Suprapubic skin (tissue), 4 donors: Measurements from ENCODE around the gene PARD3B. TPM values are rescaled to one million over a fixed set of nuclear protein-coding genes. Genes with fewer than 3 reads are reported as not detected.

ENCODE experiments used
- DNase-seq, 2 donors: peaks; one replicate each; pipeline ENCODE4 v3.0.0-alpha.2; 2019; ENCODE audit warnings: low spot score in 2 of 2
- H3K27ac ChIP-seq: fragments of 200-600 bp; sonication (generic); one replicate; pipeline ENCODE4 v1.5.1; 2019
- H3K27me3 ChIP-seq: fragments of 200-600 bp; sonication (generic); one replicate; pipeline ENCODE4 v1.5.1; 2019
- H3K36me3 ChIP-seq: fragments of 200-600 bp; sonication (generic); one replicate; pipeline ENCODE4 v1.5.1; 2019
- H3K4me1 ChIP-seq: fragments of 200-600 bp; sonication (generic); one replicate; pipeline ENCODE4 v1.5.1; 2019
- H3K4me3 ChIP-seq: fragments of 200-600 bp; sonication (generic); one replicate; pipeline ENCODE4 v1.5.1; 2019; ENCODE audit warnings: mild to moderate bottlenecking
- H3K9me3 ChIP-seq: fragments of 200-600 bp; sonication (generic); one replicate; pipeline ENCODE4 v1.5.1; 2019
- EP300 ChIP-seq: sonication (generic); formaldehyde crosslinking; IDR thresholded peaks from one replicate; pipeline ENCODE4 v1.6.1; 2017; ENCODE audit warnings: antibody characterized with exemption
- POLR2A ChIP-seq, 2 donors: fragments of 450-650 bp; IDR thresholded peaks; one replicate each; pipeline ENCODE4 v1.6.1; 2017; ENCODE audit warnings: antibody characterized with exemption in 2 of 2, mild to moderate bottlenecking in 2 of 2, moderate library complexity in 2 of 2
- POLR2AphosphoS5 ChIP-seq, 3 donors: sonication (generic); formaldehyde crosslinking; IDR thresholded peaks; one replicate each; pipeline ENCODE4 v1.6.1; 2017; ENCODE audit warnings: antibody characterized with exemption in 3 of 3
- WGBS: methylation state at CpG from one replicate; pipeline ENCODE4 v1.1.5; 2018; 5-methylcytosine and 5-hydroxymethylcytosine counted together
- total RNA-seq, 4 donors: library from RNA; depleted of rRNA; stranded (reverse); fragments of >200 nt; gene quantifications; one replicate each; pipeline ENCODE4 v1.1.0, GENCODE V29; 2016
- TF ChIP-seq, protein P1 (sequence below), 2 donors: fragments of 200-600 bp in 1 of 2; fragments of 450-650 bp in 1 of 2; sonication (generic) in 1 of 2; IDR thresholded peaks; one replicate each; pipeline ENCODE4 v1.5.1; 2016 to 2019; ENCODE audit warnings: antibody characterized with exemption in 2 of 2, mild to moderate bottlenecking in 1 of 2, moderate library complexity in 1 of 2

Gene PARD3B
- total RNA-seq, 4 donors from 2014 or later = 12.5 to 18.9 (median 15.5) TPM

DNA sequence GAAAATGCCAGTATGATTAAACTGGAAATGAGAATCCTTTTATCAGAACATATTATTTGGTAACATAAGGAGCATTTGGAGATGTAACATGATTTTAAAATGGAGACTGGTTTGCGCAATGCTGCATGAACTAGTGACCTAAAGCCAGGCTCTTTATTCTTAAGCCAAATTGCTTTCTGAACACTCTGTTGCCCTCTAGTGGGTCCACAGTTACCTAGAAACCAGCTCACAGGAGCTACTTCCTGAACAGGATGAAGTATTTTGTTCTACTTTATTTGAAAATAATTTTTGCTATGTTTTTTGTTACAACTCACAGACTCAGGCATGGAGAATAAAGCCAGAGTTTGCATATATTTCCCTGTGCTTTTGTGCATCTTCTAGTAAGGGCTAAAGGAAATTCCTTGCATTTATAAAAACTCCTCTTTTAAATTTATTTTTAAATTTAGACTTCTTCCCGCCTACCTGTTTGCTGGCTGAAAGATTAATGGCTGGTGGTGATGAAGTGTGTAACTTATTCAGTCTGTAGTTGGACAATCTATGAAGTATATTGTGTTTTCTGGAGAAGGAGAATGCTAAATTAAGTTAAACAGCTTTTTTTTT, 146.7 kb downstream of the PARD3B start:
- peaks cover 10% of the 10 kb centered on the region for H3K4me1 ChIP-seq
- no peak overlapping the region for H3K27ac ChIP-seq
- H3K9me3 ChIP-seq = no peaks in the 10 kb centered on the region
- no peak overlapping the region for H3K4me3 ChIP-seq
- H3K27me3 ChIP-seq = no peaks in the 10 kb centered on the region
- WGBS = 57% methylated on average over 2 of the region's 2 CpGs
- no peaks in the 10 kb centered on the region for H3K36me3 ChIP-seq
- TF ChIP-seq, protein P1, sequence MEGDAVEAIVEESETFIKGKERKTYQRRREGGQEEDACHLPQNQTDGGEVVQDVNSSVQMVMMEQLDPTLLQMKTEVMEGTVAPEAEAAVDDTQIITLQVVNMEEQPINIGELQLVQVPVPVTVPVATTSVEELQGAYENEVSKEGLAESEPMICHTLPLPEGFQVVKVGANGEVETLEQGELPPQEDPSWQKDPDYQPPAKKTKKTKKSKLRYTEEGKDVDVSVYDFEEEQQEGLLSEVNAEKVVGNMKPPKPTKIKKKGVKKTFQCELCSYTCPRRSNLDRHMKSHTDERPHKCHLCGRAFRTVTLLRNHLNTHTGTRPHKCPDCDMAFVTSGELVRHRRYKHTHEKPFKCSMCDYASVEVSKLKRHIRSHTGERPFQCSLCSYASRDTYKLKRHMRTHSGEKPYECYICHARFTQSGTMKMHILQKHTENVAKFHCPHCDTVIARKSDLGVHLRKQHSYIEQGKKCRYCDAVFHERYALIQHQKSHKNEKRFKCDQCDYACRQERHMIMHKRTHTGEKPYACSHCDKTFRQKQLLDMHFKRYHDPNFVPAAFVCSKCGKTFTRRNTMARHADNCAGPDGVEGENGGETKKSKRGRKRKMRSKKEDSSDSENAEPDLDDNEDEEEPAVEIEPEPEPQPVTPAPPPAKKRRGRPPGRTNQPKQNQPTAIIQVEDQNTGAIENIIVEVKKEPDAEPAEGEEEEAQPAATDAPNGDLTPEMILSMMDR (IDR thresholded peaks at IDR 0.05) = peak; percentile 63 to 69
- TF ChIP-seq POLR2A (IDR thresholded peaks at IDR 0.05) (no peak), POLR2AphosphoS5 (IDR thresholded peaks at IDR 0.05) (peak in 1 of 3 donors; percentile 40)
- peak in 1 of 2 donors; percentile 62 for DNase-seq

DNA sequence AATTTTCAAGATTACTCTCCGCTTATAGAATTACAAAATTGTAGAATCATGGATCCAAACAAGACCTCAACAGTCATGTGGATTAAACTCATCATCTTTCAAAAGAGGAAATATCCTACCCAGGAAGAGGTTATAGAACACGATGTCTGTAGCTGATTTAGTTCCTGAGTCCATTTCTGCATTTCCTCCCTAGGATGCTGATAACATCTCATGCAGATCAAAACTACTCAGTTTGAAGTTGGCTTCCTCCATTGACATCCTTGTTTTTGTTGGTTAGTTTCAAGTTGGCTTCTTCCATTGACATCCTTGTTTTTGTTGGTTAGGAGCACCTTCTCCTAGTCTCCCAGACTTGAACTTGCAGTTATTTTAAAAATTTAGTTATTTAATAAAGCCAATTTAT, 147.5 kb downstream of the PARD3B start:
- TF ChIP-seq EP300 (no peak), POLR2A (IDR thresholded peaks at IDR 0.05) (no peak), POLR2AphosphoS5 (IDR thresholded peaks at IDR 0.05) (no peak)
- TF ChIP-seq, protein P1 (IDR thresholded peaks at IDR 0.05) = no peak
- no peaks in the 10 kb centered on the region for H3K36me3 ChIP-seq

DNA sequence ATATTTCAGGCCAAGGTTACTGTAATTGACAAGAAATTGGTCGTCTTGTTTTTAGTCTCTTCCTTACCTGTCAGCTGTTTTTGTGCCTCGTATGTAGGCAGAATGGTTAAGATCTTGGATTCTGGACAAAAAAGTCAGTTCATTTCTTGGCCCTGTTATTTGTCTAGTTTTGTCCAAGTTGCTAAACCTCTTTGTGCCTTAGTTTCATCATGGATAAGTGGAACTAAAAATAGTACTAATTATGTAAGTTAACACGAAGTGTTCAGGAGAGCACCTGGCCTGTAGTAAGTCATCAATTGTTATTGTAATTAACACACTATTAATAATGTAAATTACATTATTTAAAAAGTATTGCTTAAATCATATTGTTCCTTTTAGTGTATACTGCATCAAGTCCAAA, 148.0 kb downstream of the PARD3B start:
- WGBS = 39% methylated on average over 3 of the region's 3 CpGs
- Histone ChIP-seq H3K4me1 (peaks cover 10% of the 10 kb centered on the region), H3K27me3 (no peaks in the 10 kb centered on the region), H3K27ac (no peak overlapping the region), H3K36me3 (no peaks in the 10 kb centered on the region), H3K4me3 (no peak overlapping the region), H3K9me3 (no peaks in the 10 kb centered on the region)
- DNase-seq = no peak
- TF ChIP-seq POLR2AphosphoS5 (IDR thresholded peaks at IDR 0.05) = no peak
- TF ChIP-seq, protein P1 (IDR thresholded peaks at IDR 0.05) = no peak
- TF ChIP-seq EP300 = no peak
- TF ChIP-seq POLR2A (IDR thresholded peaks at IDR 0.05) = no peak

More for the DNA sequence above, 147.5 kb downstream of the PARD3B start:
- peaks cover 10% of the 10 kb centered on the region for H3K4me1 ChIP-seq
- H3K27me3 ChIP-seq = no peaks in the 10 kb centered on the region
- WGBS = 75% methylated on average over 2 of the region's 2 CpGs
- no peak for DNase-seq
- no peak overlapping the region for H3K4me3 ChIP-seq
- no peak overlapping the region for H3K27ac ChIP-seq
- no peaks in the 10 kb centered on the region for H3K9me3 ChIP-seq

DNA sequence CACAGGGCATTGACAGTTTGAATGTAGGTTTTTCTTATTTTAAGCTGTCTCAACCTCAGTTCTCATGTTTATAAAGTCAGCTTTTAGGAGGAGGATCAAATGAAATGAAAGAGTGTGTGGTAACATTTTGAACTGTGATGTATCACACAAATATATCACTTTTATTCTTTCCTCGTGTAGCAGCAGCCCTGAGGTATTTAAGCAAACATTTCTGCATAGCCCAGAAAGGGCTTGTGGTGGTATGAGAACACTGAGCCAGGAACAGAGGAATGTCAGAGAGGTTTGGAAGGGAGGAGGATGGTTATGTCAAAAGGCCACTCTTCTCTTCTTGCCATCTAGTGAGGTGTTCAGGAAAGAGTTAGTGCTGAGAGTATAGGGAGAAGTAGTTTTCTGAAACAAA, 150.2 kb downstream of the PARD3B start:
- TF ChIP-seq, protein P1 (IDR thresholded peaks at IDR 0.05) = no peak
- TF ChIP-seq EP300 = no peak
- no peak for TF ChIP-seq POLR2AphosphoS5 (IDR thresholded peaks at IDR 0.05)
- TF ChIP-seq POLR2A (IDR thresholded peaks at IDR 0.05) = no peak
- H3K4me3 ChIP-seq = no peak overlapping the region
- no peaks in the 10 kb centered on the region for H3K36me3 ChIP-seq
- no peak overlapping the region for H3K27ac ChIP-seq
- peaks cover 10% of the 10 kb centered on the region for H3K4me1 ChIP-seq
- 62% methylated on average over 1 of the region's 1 CpG for WGBS
- no peak for DNase-seq
- no peaks in the 10 kb centered on the region for H3K9me3 ChIP-seq
- H3K27me3 ChIP-seq = no peaks in the 10 kb centered on the region

DNA sequence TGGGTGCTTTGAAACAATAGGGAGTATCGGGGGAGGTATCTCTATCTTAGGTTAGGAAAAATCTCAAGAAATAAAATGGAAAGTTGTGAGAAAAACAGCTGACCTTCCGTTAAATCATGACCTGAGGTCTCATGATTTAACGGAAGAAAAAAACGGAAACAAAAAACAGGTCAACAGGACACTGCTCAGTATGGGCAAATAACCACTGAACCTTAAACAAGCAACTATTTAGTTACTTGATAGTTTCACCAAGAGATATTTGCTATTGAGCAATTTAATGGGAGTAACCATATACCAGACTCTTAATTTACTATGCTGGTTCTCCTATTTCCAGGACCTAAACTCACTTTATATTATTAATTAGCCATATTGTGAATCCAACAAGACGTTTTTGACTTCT, 150.8 kb downstream of the PARD3B start:
- H3K27me3 ChIP-seq = no peaks in the 10 kb centered on the region
- no peak for TF ChIP-seq POLR2A (IDR thresholded peaks at IDR 0.05)
- no peak for TF ChIP-seq EP300
- TF ChIP-seq, protein P1 (IDR thresholded peaks at IDR 0.05) = no peak
- TF ChIP-seq POLR2AphosphoS5 (IDR thresholded peaks at IDR 0.05) = no peak
- no peak for DNase-seq
- H3K4me1 ChIP-seq = peaks cover 10% of the 10 kb centered on the region
- no peak overlapping the region for H3K27ac ChIP-seq
- H3K36me3 ChIP-seq = no peaks in the 10 kb centered on the region
- no peaks in the 10 kb centered on the region for H3K9me3 ChIP-seq
- H3K4me3 ChIP-seq = no peak overlapping the region
- WGBS = 89% methylated on average over 5 of the region's 5 CpGs
